GM12878 (cell line): Measurements from ENCODE around the gene LCN1. TPM values are rescaled to one million over a fixed set of nuclear protein-coding genes. Genes with fewer than 3 reads are reported as not detected.

ENCODE experiments used
- ATAC-seq: fragments of 200-7000 bp; cut with Tn5 transposase; 3 replicates; pipeline ENCODE4 v1.9.1; 2020; ENCODE audit warnings: mild to moderate bottlenecking, moderate library complexity
- BruUV-seq: library from RNA; stranded (reverse); fragments of 400-500 nt; replicated peaks from 2 replicates; lab custom pipeline; 2021; lab: Mats Ljungman, UMichigan
- CTCF ChIA-PET: fragments of 300-600 bp; sonication (Branson Sonifier 250); formaldehyde crosslinking; extraction: SDS; loops from one replicate; lab custom pipeline; 2021; ENCODE audit warnings: inconsistent platforms; lab: Yijun Ruan, JAX
- POLR2A ChIA-PET: fragments of 350-600 bp; formaldehyde crosslinking; extraction: SDS; loops from one replicate; lab custom pipeline; 2021; ENCODE audit warnings: inconsistent platforms; lab: Charles Lee
- RAD21 ChIA-PET: fragments of 300-600 bp; sonication (Branson Sonifier 250); formaldehyde crosslinking; loops from one replicate; lab custom pipeline; 2023; ENCODE audit warnings: antibody characterized with exemption; ENCODE audit not compliant: unreplicated experiment; lab: Charles Lee
- SMC1A ChIA-PET: fragments of 300-600 bp; sonication (Branson Sonifier 250); formaldehyde crosslinking; loops from one replicate; lab custom pipeline; 2023; ENCODE audit not compliant: unreplicated experiment, uncharacterized antibody; lab: Charles Lee
- DNase-seq: peaks from one replicate; pipeline ENCODE4 v3.0.0-alpha.2; 2011; ENCODE audit warnings: low read depth, low spot score
- FAIRE-seq: peaks from 3 replicates; lab custom pipeline; 2011; peaks lifted over from hg19 to GRCh38; lab: Jason Lieb, UNC
- H2AFZ ChIP-seq: 2 replicates; pipeline ENCODE4 v1.6.0; 2011; ENCODE audit warnings: low read depth, low read length, control low read depth; ENCODE audit not compliant: control insufficient read depth
- H3K27ac ChIP-seq: 2 replicates; pipeline ENCODE4 v1.5.1; 2011; ENCODE audit warnings: control low read depth; ENCODE audit not compliant: control insufficient read depth, insufficient read depth
- H3K27me3 ChIP-seq, 2 experiments: replicated peaks in 1 of 2; 2 replicates each; pipeline versions ENCODE4 v1.6.0 to v1.6.1; 2011; ENCODE audit warnings: low read length in 1 of 2; ENCODE audit not compliant: control insufficient read depth in 2 of 2, insufficient read depth in 2 of 2
- H3K36me3 ChIP-seq, 2 experiments: 2 replicates each; pipeline ENCODE4 v1.5.1; 2011; ENCODE audit warnings: low read length in 1 of 2; ENCODE audit not compliant: control insufficient read depth in 2 of 2, insufficient read depth in 2 of 2
- H3K4me1 ChIP-seq: 2 replicates; pipeline ENCODE4 v1.6.1; 2011; ENCODE audit warnings: mild to moderate bottlenecking, low read length, moderate library complexity, mixed read lengths; ENCODE audit not compliant: control insufficient read depth, insufficient read depth
- H3K4me2 ChIP-seq: 2 replicates; pipeline ENCODE4 v1.6.0; 2011; ENCODE audit warnings: control low read depth; ENCODE audit not compliant: control insufficient read depth, insufficient read depth
- H3K4me3 ChIP-seq: fragments of 200-600 bp; sonication (generic); 2 replicates; pipeline ENCODE4 v1.5.1; 2016
- H3K79me2 ChIP-seq: 2 replicates; pipeline ENCODE4 v1.6.0; 2011; ENCODE audit warnings: low read length; ENCODE audit not compliant: control insufficient read depth, insufficient read depth
- H3K9ac ChIP-seq: 2 replicates; pipeline ENCODE4 v1.8.0; 2011; ENCODE audit warnings: low read length, control low read depth, mixed read lengths; ENCODE audit not compliant: control insufficient read depth, insufficient read depth
- H3K9me3 ChIP-seq: replicated peaks from 3 replicates; pipeline ENCODE4 v1.5.1; 2011; ENCODE audit warnings: mild to moderate bottlenecking, low read length; ENCODE audit not compliant: control insufficient read depth, insufficient read depth
- H4K20me1 ChIP-seq: 2 replicates; pipeline ENCODE4 v1.6.0; 2011; ENCODE audit not compliant: control insufficient read depth, insufficient read depth
- BCLAF1 ChIP-seq: fragments of 450-650 bp; IDR thresholded peaks from 2 replicates; pipeline ENCODE4 v1.6.1; 2017; ENCODE audit warnings: antibody characterized with exemption, mild to moderate bottlenecking, moderate library complexity
- ELK1 ChIP-seq: IDR thresholded peaks from 2 replicates; pipeline ENCODE4 v1.6.1; 2012; ENCODE audit warnings: low read depth, low read length, improper control_type of control experiment
- GABPA ChIP-seq: IDR thresholded peaks from 2 replicates; pipeline ENCODE4 v1.6.1; 2014; ENCODE audit warnings: antibody characterized with exemption, low read depth, mild to moderate bottlenecking, inconsistent platforms
- HSF1 ChIP-seq: fragments of 150-350 bp; IDR thresholded peaks from 2 replicates; pipeline ENCODE4 v1.6.1; 2014; ENCODE audit warnings: mild to moderate bottlenecking, low read depth, low read length
- MTA3 ChIP-seq: IDR thresholded peaks from 2 replicates; pipeline ENCODE4 v1.6.1; 2012; ENCODE audit warnings: low read length, inconsistent platforms, borderline replicate concordance
- SPI1 ChIP-seq: IDR thresholded peaks from 2 replicates; pipeline ENCODE4 v1.6.1; 2011; ENCODE audit warnings: low read depth, mild to moderate bottlenecking, low read length, moderate library complexity, borderline replicate concordance; ENCODE audit not compliant: insufficient read depth
- SREBF2 ChIP-seq: IDR thresholded peaks from 2 replicates; pipeline ENCODE4 v1.6.1; 2012; ENCODE audit warnings: mild to moderate bottlenecking, low read length
- WRNIP1 ChIP-seq: IDR thresholded peaks from 2 replicates; pipeline ENCODE4 v1.6.1; 2011; ENCODE audit warnings: low read depth, low read length, improper control_type of control experiment, borderline replicate concordance
- ZNF207 ChIP-seq: fragments of 450-650 bp; IDR thresholded peaks from 2 replicates; pipeline ENCODE4 v1.6.1; 2014; ENCODE audit warnings: antibody characterized with exemption, mild to moderate bottlenecking, borderline replicate concordance
- ZNF217 ChIP-seq: fragments of 450-650 bp; IDR thresholded peaks from 2 replicates; pipeline ENCODE4 v1.6.1; 2017; ENCODE audit warnings: antibody characterized with exemption, mild to moderate bottlenecking
- WGBS: methylation state at CpG from one replicate; pipeline ENCODE4 v1.1.6; 2016; ENCODE audit warnings: low lambda C conversion rate; ENCODE audit not compliant: insufficient replicate concordance, insufficient coverage; ENCODE audit errors: missing lambda C conversion rate; 5-methylcytosine and 5-hydroxymethylcytosine counted together
- in situ Hi-C: fragments of 300-500 bp; cut with MboI; formaldehyde crosslinking; loops from 9 replicates; pipeline ENCODE4 v1.14.3; 2018; ENCODE audit warnings: mixed read lengths
- intact Hi-C: fragments of 100-400 bp; cut with micrococcal nuclease; formaldehyde crosslinking; loops from one replicate; pipeline ENCODE4 v1.14.2; 2022; ENCODE audit not compliant: unreplicated experiment
- polyA plus RNA-seq, 11 experiments: library from polyadenylated mRNA; depleted of rRNA in 4 of 11; unstranded in 6 of 11; stranded (reverse) in 5 of 11; fragments of >200 nt; fragmentation: Nextera tagmentation in 4 of 11; fragmentation: Illumina TruSeq in 1 of 11; extraction: Ambion mirVana in 4 of 11; extraction: Trizol in 1 of 11; gene quantifications; 1 replicate in 1 of 11; 2 replicates in 10 of 11; pipeline versions ENCODE4 v1.2.1 to v1.2.3, GENCODE V29; 2011 to 2016; ENCODE audit warnings: inconsistent platforms in 2 of 11, missing spikeins in 2 of 11, low read depth in 1 of 11
- total RNA-seq, 4 experiments: library from RNA; depleted of rRNA in 3 of 4; stranded (reverse); fragments of >200 nt in 3 of 4; fragmentation: Illumina TruSeq in 1 of 4; extraction: Trizol in 1 of 4; gene quantifications; 2 replicates each; pipeline versions ENCODE4 v1.2.1 to v1.2.3, GENCODE V29; 2013 to 2021
- TF ChIP-seq, protein P1 (sequence below): fragments of 450-650 bp; IDR thresholded peaks from 2 replicates; pipeline ENCODE4 v1.6.1; 2016; ENCODE audit warnings: mild to moderate bottlenecking, moderate library complexity, borderline replicate concordance

The LCN1 gene
- total and polyA plus RNA-seq, 10 of the 15 experiments (the other 5 are each of a cell fraction or from before 2014, with no cell fraction given), result not detected

- TF ChIP-seq ELK1 (no peak), ZNF207 (no peak), WRNIP1 (no peak)
- TF ChIP-seq, all 136 proteins: peak for 0
Measured at GRCh38 chr9:135488013-135488330, 33.3 kb upstream of the LCN1 start (continued).

DNA sequence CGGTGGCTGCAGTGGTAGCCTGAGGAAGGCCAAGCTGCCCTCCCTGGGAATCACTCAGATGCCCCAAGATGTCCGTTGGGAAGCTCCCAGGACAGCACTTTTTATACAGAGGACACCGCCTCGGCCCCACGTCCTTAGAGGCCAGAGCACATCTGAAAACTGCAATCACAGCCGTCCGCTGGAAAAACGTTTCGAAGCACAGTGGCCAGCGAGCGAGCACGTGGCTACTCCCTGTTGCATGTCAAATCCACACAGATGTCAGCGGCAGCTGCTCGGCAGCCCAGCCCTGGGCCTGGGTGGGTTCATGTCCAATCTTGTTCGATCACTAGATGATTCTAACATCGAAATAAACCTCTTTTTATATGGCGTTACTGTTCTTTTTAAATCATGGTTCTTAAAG is 32.7 kb upstream of the LCN1 start:
- Histone ChIP-seq H3K4me2 (no peak overlapping the region), H3K4me1 (no peaks in the 10 kb centered on the region), H3K36me3 (no peaks in the 10 kb centered on the region), H3K4me3 (no peak overlapping the region), H3K9ac (no peak overlapping the region), H3K27me3 (no peaks in the 10 kb centered on the region), H3K9me3 (no peaks in the 10 kb centered on the region), H4K20me1 (no peaks in the 10 kb centered on the region), H3K79me2 (no peaks in the 10 kb centered on the region), H2AFZ (no peak overlapping the region), H3K27ac (no peak overlapping the region)
- POLR2A ChIA-PET, result no interaction called here
- RAD21 ChIA-PET, result no interaction called here
- BruUV-seq, result no TSS peak
- DNase-seq, result no peak
- SMC1A ChIA-PET, result no interaction called here
- no peak for ATAC-seq
- FAIRE-seq, result no peak
- in situ Hi-C loops (no loop called here), intact Hi-C loops (no loop called here)
- TF ChIP-seq BCLAF1 (no peak), ZNF217 (no peak), GABPA (no peak), MTA3 (no peak), HSF1 (no peak), SREBF2 (no peak), SPI1 (no peak)
- TF ChIP-seq, protein P1, sequence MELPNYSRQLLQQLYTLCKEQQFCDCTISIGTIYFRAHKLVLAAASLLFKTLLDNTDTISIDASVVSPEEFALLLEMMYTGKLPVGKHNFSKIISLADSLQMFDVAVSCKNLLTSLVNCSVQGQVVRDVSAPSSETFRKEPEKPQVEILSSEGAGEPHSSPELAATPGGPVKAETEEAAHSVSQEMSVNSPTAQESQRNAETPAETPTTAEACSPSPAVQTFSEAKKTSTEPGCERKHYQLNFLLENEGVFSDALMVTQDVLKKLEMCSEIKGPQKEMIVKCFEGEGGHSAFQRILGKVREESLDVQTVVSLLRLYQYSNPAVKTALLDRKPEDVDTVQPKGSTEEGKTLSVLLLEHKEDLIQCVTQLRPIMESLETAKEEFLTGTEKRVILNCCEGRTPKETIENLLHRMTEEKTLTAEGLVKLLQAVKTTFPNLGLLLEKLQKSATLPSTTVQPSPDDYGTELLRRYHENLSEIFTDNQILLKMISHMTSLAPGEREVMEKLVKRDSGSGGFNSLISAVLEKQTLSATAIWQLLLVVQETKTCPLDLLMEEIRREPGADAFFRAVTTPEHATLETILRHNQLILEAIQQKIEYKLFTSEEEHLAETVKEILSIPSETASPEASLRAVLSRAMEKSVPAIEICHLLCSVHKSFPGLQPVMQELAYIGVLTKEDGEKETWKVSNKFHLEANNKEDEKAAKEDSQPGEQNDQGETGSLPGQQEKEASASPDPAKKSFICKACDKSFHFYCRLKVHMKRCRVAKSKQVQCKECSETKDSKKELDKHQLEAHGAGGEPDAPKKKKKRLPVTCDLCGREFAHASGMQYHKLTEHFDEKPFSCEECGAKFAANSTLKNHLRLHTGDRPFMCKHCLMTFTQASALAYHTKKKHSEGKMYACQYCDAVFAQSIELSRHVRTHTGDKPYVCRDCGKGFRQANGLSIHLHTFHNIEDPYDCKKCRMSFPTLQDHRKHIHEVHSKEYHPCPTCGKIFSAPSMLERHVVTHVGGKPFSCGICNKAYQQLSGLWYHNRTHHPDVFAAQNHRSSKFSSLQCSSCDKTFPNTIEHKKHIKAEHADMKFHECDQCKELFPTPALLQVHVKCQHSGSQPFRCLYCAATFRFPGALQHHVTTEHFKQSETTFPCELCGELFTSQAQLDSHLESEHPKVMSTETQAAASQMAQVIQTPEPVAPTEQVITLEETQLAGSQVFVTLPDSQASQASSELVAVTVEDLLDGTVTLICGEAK, result no peak
- WGBS, result 71% methylated on average over 17 of the region's 17 CpGs
- CTCF ChIA-PET, result no interaction called here
